Retina (tissue), 1 donor: Measurements from ENCODE around the gene ULK4.
"Not testable (repeated sequence)": the region's sequence is repeated elsewhere in the genome, so short reads cannot be mapped to it uniquely, and the experiment has no call there.

ENCODE experiments used
- DNase-seq: peaks from one replicate; pipeline ENCODE4 v3.0.0-alpha.2; 2016

The ULK4 gene

GRCh38 chr3:41860489-41860888, 101.4 kb downstream of the ULK4 start:
- DNase-seq, result not testable (repeated sequence)

GRCh38 chr3:41854956-41855355, 106.9 kb downstream of the ULK4 start:
- DNase-seq, result no peak

GRCh38 chr3:41853540-41854196, 108.2 kb downstream of the ULK4 start:
- DNase-seq, result no peak

GRCh38 chr3:41848753-41849574, 112.9 kb downstream of the ULK4 start:
- no peak for DNase-seq

GRCh38 chr3:41847679-41848078, 114.2 kb downstream of the ULK4 start:
- DNase-seq, result no peak

GRCh38 chr3:41846850-41847249, 115.1 kb downstream of the ULK4 start:
- no peak for DNase-seq

GRCh38 chr3:41845826-41846225, 116.1 kb downstream of the ULK4 start:
- DNase-seq, result no peak

GRCh38 chr3:41844256-41844655, 117.6 kb downstream of the ULK4 start:
- not testable (repeated sequence) for DNase-seq

GRCh38 chr3:41840936-41841668, 120.8 kb downstream of the ULK4 start:
- not testable (repeated sequence) for DNase-seq

GRCh38 chr3:41836360-41837134, 125.4 kb downstream of the ULK4 start:
- no peak for DNase-seq

- DNase-seq, result no peak
Observed at GRCh38 chr3:41833628-41834027, 128.3 kb downstream of the ULK4 start.

- DNase-seq, result peak; percentile 17
Observed at GRCh38 chr3:41819236-41819635, 142.7 kb downstream of the ULK4 start.

- DNase-seq, result no peak
Observed at GRCh38 chr3:41808618-41809017, 153.3 kb downstream of the ULK4 start.

GRCh38 chr3:41808152-41808551, 153.8 kb downstream of the ULK4 start:
- DNase-seq, result no peak

- no peak for DNase-seq
Observed at GRCh38 chr3:41794748-41795589, 166.9 kb downstream of the ULK4 start.

- no peak for DNase-seq
Observed at GRCh38 chr3:41792806-41793205, 169.1 kb downstream of the ULK4 start.

GRCh38 chr3:41769106-41769505, 192.8 kb downstream of the ULK4 start:
- no peak for DNase-seq

- no peak for DNase-seq
Observed at GRCh38 chr3:41768363-41768762, 193.5 kb downstream of the ULK4 start.

GRCh38 chr3:41762867-41763266, 199.0 kb downstream of the ULK4 start:
- DNase-seq, result not testable (repeated sequence)

- DNase-seq, result no peak
Observed at GRCh38 chr3:41753651-41754050, 208.3 kb downstream of the ULK4 start.

GRCh38 chr3:41751597-41751996, 210.3 kb downstream of the ULK4 start:
- no peak for DNase-seq

GRCh38 chr3:41749988-41750387, 211.9 kb downstream of the ULK4 start:
- DNase-seq, result no peak
